ENCODE results near the gene XPNPEP2.

DNA sequence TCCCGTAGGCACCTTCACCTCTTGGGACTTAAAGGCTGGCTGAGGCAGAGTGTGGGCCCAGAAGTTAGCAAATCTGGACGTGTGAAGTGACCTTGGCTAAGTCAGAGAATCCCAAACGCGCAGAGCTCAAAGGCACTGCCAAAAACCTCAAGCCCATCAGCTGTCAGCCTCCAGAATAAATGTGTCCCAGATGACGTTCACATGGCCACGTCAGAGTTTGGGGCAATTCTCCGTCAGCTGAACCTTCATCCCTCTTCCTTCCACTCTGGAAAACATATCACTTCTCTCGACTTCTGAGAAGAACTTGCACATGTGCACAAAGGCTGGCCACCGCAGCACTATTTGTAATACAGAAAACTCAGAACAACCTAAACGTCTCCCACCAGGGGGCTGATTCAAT is 48.3 kb upstream of the XPNPEP2 start:
- TF ChIP-seq, protein P1, sequence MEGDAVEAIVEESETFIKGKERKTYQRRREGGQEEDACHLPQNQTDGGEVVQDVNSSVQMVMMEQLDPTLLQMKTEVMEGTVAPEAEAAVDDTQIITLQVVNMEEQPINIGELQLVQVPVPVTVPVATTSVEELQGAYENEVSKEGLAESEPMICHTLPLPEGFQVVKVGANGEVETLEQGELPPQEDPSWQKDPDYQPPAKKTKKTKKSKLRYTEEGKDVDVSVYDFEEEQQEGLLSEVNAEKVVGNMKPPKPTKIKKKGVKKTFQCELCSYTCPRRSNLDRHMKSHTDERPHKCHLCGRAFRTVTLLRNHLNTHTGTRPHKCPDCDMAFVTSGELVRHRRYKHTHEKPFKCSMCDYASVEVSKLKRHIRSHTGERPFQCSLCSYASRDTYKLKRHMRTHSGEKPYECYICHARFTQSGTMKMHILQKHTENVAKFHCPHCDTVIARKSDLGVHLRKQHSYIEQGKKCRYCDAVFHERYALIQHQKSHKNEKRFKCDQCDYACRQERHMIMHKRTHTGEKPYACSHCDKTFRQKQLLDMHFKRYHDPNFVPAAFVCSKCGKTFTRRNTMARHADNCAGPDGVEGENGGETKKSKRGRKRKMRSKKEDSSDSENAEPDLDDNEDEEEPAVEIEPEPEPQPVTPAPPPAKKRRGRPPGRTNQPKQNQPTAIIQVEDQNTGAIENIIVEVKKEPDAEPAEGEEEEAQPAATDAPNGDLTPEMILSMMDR (IDR thresholded peaks at IDR 0.05), result no peak
- no peak for TF ChIP-seq EP300 (IDR thresholded peaks at IDR 0.05; ENCODE audit: low read depth)
